ENCODE data around the gene NRDC. TPM values are rescaled to one million over a fixed set of nuclear protein-coding genes. Genes with fewer than 3 reads are reported as not detected.
"Not testable (repeated sequence)": the region's sequence is repeated elsewhere in the genome, so short reads cannot be mapped to it uniquely, and the experiment has no call there.

Gene NRDC
- total RNA-seq, 4 donors from 2014 or later = 63.4 to 116 (median 87.1) TPM

DNA sequence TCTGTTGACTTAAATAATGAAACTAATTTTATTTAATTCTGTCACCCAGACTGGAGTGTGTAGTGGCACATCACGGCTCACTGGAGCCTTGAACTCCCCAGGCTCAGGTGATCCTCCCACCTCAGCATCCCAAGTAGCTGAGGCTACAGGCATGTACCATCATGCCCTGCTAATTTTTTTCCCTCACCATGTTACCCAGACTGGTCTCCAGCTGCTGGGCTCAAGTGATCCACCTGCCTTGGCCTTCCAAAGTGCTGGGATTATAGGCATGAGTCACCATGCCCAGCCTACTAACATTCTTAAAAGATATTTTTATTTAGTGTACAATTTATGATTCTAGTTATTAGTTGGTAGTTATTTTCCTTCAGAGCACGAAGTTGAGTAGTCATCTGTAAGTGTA, 49.5 kb downstream of the NRDC start:
- Histone ChIP-seq H3K4me1 (no peaks in the 10 kb centered on the region), H3K27ac (no peak overlapping the region), H3K36me3 (peaks cover 0 to 59% (median 22%) of the 10 kb centered on the region in 4 donors), H3K4me3 (no peak overlapping the region), H3K9me3 (no peaks in the 10 kb centered on the region), H3K27me3 (no peaks in the 10 kb centered on the region)
- WGBS, 2 donors (ENCODE audit: low coverage in 1 of 2) = 90 to 92% methylated on average over 2 of the region's 2 CpGs
- TF ChIP-seq EP300 (IDR thresholded peaks at IDR 0.05; ENCODE audit: low read depth) (no peak), POLR2AphosphoS5 (IDR thresholded peaks at IDR 0.05) (no peak), POLR2A (IDR thresholded peaks at IDR 0.05) (no peak), CTCF (IDR thresholded peaks at IDR 0.05) (no peak)
- in situ Hi-C loops (cut with MboI; ENCODE audit: low pct_ligation_motif_present in 1 of 4, low pct_unique_long_range_greater_than_20kb in 1 of 4, low sequenced_read_pairs in 3 of 4) = no loop called here
- no peak for DNase-seq
- intact Hi-C loops (cut with DNase I; ENCODE audit: low total_unique reads) = no loop called here

DNA sequence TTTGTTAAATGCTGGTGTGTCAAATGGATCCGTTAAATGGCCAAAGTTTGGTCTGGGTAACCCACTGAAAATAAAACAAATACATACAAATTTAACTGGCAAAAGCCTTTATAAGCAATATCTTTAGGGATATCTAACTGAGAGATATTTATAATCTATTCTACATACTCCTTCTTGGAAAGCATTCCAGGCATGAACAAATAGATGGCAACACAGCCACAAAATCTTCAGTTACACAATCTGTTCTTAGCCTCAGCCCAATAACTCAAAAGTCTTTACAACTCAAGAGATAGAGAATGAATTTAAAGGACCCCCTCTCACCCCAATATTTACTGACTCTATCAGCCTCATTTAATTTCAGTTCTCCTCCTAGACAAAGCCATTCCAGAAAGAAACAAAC, 58.7 kb downstream of the NRDC start:
- intact Hi-C loops (cut with DNase I; ENCODE audit: low total_unique reads) (no loop called here), in situ Hi-C loops (cut with MboI; ENCODE audit: low pct_ligation_motif_present in 1 of 4, low pct_unique_long_range_greater_than_20kb in 1 of 4, low sequenced_read_pairs in 3 of 4) (no loop called here)
- Histone ChIP-seq H3K9me3 (no peaks in the 10 kb centered on the region), H3K36me3 (peaks cover 0 to 50% (median 23%) of the 10 kb centered on the region in 4 donors), H3K4me3 (no peak overlapping the region), H3K4me1 (no peaks in the 10 kb centered on the region), H3K27me3 (no peaks in the 10 kb centered on the region), H3K27ac (no peak overlapping the region)
- TF ChIP-seq POLR2A (IDR thresholded peaks at IDR 0.05) (no peak), EP300 (IDR thresholded peaks at IDR 0.05; ENCODE audit: low read depth) (no peak), CTCF (IDR thresholded peaks at IDR 0.05) (no peak), POLR2AphosphoS5 (IDR thresholded peaks at IDR 0.05) (no peak)
- WGBS, 2 donors (ENCODE audit: low coverage in 1 of 2) = 100% methylated on average over 1 of the region's 1 CpG
- no peak for DNase-seq

- H3K36me3 ChIP-seq = peaks cover 0 to 58% (median 24%) of the 10 kb centered on the region in 4 donors
- in situ Hi-C loops (cut with MboI; ENCODE audit: low pct_ligation_motif_present in 1 of 4, low pct_unique_long_range_greater_than_20kb in 1 of 4, low sequenced_read_pairs in 3 of 4); H3K4me3 ChIP-seq; H3K27ac ChIP-seq; H3K9me3 ChIP-seq; H3K27me3 ChIP-seq; DNase-seq; intact Hi-C loops (cut with DNase I; ENCODE audit: low total_unique reads); H3K4me1 ChIP-seq: not testable (repeated sequence)
- WGBS, 2 donors (ENCODE audit: low coverage in 1 of 2) = 78 to 93% methylated on average over 9 of the region's 9 CpGs
Measured at GRCh38 chr1:51819021-51819420, 59.5 kb downstream of the NRDC start.

GRCh38 chr1:51818487-51818886, 60.0 kb downstream of the NRDC start:
- Histone ChIP-seq H3K9me3 (no peaks in the 10 kb centered on the region), H3K4me1 (no peaks in the 10 kb centered on the region), H3K27ac (no peak overlapping the region), H3K36me3 (peaks cover 0 to 62% (median 24%) of the 10 kb centered on the region in 4 donors), H3K4me3 (no peak overlapping the region), H3K27me3 (no peaks in the 10 kb centered on the region)
- TF ChIP-seq CTCF (IDR thresholded peaks at IDR 0.05) (no peak), EP300 (IDR thresholded peaks at IDR 0.05; ENCODE audit: low read depth) (no peak), POLR2A (IDR thresholded peaks at IDR 0.05) (no peak), POLR2AphosphoS5 (IDR thresholded peaks at IDR 0.05) (no peak)
- DNase-seq = no peak
- intact Hi-C loops (cut with DNase I; ENCODE audit: low total_unique reads) = no loop called here
- WGBS, 2 donors (ENCODE audit: low coverage in 1 of 2) = 49 to 54% methylated on average over 3 of the region's 3 CpGs
- in situ Hi-C loops (cut with MboI; ENCODE audit: low pct_ligation_motif_present in 1 of 4, low pct_unique_long_range_greater_than_20kb in 1 of 4, low sequenced_read_pairs in 3 of 4) = no loop called here

GRCh38 chr1:51814513-51814912, 64.0 kb downstream of the NRDC start:
- no peak overlapping the region for H3K27ac ChIP-seq
- 92 to 100% methylated on average over 1 of the region's 1 CpG for WGBS, 2 donors (ENCODE audit: low coverage in 1 of 2)
- in situ Hi-C loops (cut with MboI; ENCODE audit: low pct_ligation_motif_present in 1 of 4, low pct_unique_long_range_greater_than_20kb in 1 of 4, low sequenced_read_pairs in 3 of 4) = no loop called here
- H3K4me1 ChIP-seq = no peaks in the 10 kb centered on the region
- intact Hi-C loops (cut with DNase I; ENCODE audit: low total_unique reads) = no loop called here
- no peaks in the 10 kb centered on the region for H3K9me3 ChIP-seq
- TF ChIP-seq CTCF (IDR thresholded peaks at IDR 0.05) = no peak
- no peak for TF ChIP-seq POLR2AphosphoS5 (IDR thresholded peaks at IDR 0.05)
- TF ChIP-seq POLR2A (IDR thresholded peaks at IDR 0.05) = no peak
- TF ChIP-seq EP300 (IDR thresholded peaks at IDR 0.05; ENCODE audit: low read depth) = no peak
- DNase-seq = no peak
- no peaks in the 10 kb centered on the region for H3K27me3 ChIP-seq
- peaks cover 0 to 46% (median 17%) of the 10 kb centered on the region in 4 donors for H3K36me3 ChIP-seq
- H3K4me3 ChIP-seq = no peak overlapping the region
